Measurements from ENCODE around the gene POU3F2.

POU3F2 gene

GRCh38 chr6:98823428-98824161 is 10.8 kb upstream of the POU3F2 start:
- Histone ChIP-seq H3K9me3 (ENCODE audit: control insufficient read depth, insufficient read depth, low read length) (no peaks in the 10 kb centered on the region), H3K27me3 (ENCODE audit: control insufficient read depth, insufficient read depth, low read length) (peaks cover 86% of the 10 kb centered on the region), H3K27ac (ENCODE audit: low read depth, low read length) (no peak overlapping the region), H3K9ac (ENCODE audit: low read depth, low read length) (no peak overlapping the region), H3K4me1 (ENCODE audit: control insufficient read depth, insufficient read depth, low read length) (peaks cover 27% of the 10 kb centered on the region), H3K4me3 (ENCODE audit: low read depth, low read length) (peak overlapping the region; percentile 74), H3K36me3 (ENCODE audit: control insufficient read depth, insufficient read depth, low read length) (no peaks in the 10 kb centered on the region)

GRCh38 chr6:98824162-98824901 is 10.0 kb upstream of the POU3F2 start:
- H3K9ac ChIP-seq (ENCODE audit: low read depth, low read length) = no peak overlapping the region
- no peaks in the 10 kb centered on the region for H3K9me3 ChIP-seq (ENCODE audit: control insufficient read depth, insufficient read depth, low read length)
- H3K36me3 ChIP-seq (ENCODE audit: control insufficient read depth, insufficient read depth, low read length) = no peaks in the 10 kb centered on the region
- H3K4me3 ChIP-seq (ENCODE audit: low read depth, low read length) = peak overlapping the region; percentile 74
- peaks cover 94% of the 10 kb centered on the region for H3K27me3 ChIP-seq (ENCODE audit: control insufficient read depth, insufficient read depth, low read length)
- no peak overlapping the region for H3K27ac ChIP-seq (ENCODE audit: low read depth, low read length)
- peaks cover 31% of the 10 kb centered on the region for H3K4me1 ChIP-seq (ENCODE audit: control insufficient read depth, insufficient read depth, low read length)

GRCh38 chr6:98824902-98825599 is 9.3 kb upstream of the POU3F2 start:
- no peak overlapping the region for H3K9ac ChIP-seq (ENCODE audit: low read depth, low read length)
- H3K4me3 ChIP-seq (ENCODE audit: low read depth, low read length) = peak overlapping the region; percentile 74
- no peaks in the 10 kb centered on the region for H3K36me3 ChIP-seq (ENCODE audit: control insufficient read depth, insufficient read depth, low read length)

DNA sequence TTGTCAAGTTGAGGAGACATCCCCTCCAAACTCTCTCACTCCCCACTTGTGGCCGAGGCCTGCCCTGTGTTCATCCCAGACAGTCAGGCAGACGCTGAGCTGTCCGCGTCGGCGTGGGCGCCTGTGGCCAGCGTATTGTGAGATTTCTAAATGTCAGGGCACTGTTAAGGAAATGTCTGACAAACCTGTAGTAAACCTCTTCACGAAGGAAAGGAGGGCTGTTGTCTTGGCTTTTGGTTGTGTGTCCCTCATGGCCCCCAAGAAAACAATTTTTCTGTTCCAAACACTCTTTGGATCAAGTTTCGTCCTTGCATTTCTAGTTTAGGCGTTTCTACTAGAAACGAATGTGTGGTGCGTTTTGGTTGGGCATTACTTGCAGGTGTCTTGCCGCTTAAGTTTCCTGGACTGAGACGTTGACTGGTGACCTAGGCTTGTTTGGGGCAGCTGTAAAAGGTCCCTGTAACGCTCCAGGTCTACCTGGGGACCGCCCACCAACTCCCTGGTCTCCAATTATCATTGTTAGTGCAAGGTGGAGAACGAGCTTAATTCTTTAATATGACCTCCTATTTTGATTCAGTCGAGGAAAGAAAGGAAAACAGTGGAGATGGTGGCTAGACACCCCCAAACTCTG is 8.7 kb upstream of the POU3F2 start:
- Histone ChIP-seq H3K27me3 (ENCODE audit: control insufficient read depth, insufficient read depth, low read length) (peaks cover 97% of the 10 kb centered on the region), H3K27ac (ENCODE audit: low read depth, low read length) (no peak overlapping the region), H3K4me1 (ENCODE audit: control insufficient read depth, insufficient read depth, low read length) (peaks cover 35% of the 10 kb centered on the region), H3K4me3 (ENCODE audit: low read depth, low read length) (peak overlapping the region; percentile 74), H3K9ac (ENCODE audit: low read depth, low read length) (no peak overlapping the region), H3K9me3 (ENCODE audit: control insufficient read depth, insufficient read depth, low read length) (no peaks in the 10 kb centered on the region), H3K36me3 (ENCODE audit: control insufficient read depth, insufficient read depth, low read length) (no peaks in the 10 kb centered on the region)

More at GRCh38 chr6:98824902-98825599, 9.3 kb upstream of the POU3F2 start:
- H3K27ac ChIP-seq (ENCODE audit: low read depth, low read length) = no peak overlapping the region
- no peaks in the 10 kb centered on the region for H3K9me3 ChIP-seq (ENCODE audit: control insufficient read depth, insufficient read depth, low read length)
- H3K4me1 ChIP-seq (ENCODE audit: control insufficient read depth, insufficient read depth, low read length) = peaks cover 33% of the 10 kb centered on the region
- H3K27me3 ChIP-seq (ENCODE audit: control insufficient read depth, insufficient read depth, low read length) = peaks cover 95% of the 10 kb centered on the region

GRCh38 chr6:98827295-98828159 is 6.8 kb upstream of the POU3F2 start:
- no peak overlapping the region for H3K9ac ChIP-seq (ENCODE audit: low read depth, low read length)
- H3K36me3 ChIP-seq (ENCODE audit: control insufficient read depth, insufficient read depth, low read length) = no peaks in the 10 kb centered on the region
- H3K4me3 ChIP-seq (ENCODE audit: low read depth, low read length) = peak overlapping the region; percentile 55
- no peaks in the 10 kb centered on the region for H3K9me3 ChIP-seq (ENCODE audit: control insufficient read depth, insufficient read depth, low read length)
- H3K27ac ChIP-seq (ENCODE audit: low read depth, low read length) = no peak overlapping the region
- H3K27me3 ChIP-seq (ENCODE audit: control insufficient read depth, insufficient read depth, low read length) = peaks cover 99% of the 10 kb centered on the region
- H3K4me1 ChIP-seq (ENCODE audit: control insufficient read depth, insufficient read depth, low read length) = peaks cover 48% of the 10 kb centered on the region

- H3K9me3 ChIP-seq (ENCODE audit: control insufficient read depth, insufficient read depth, low read length) = no peaks in the 10 kb centered on the region
- H3K27ac ChIP-seq (ENCODE audit: low read depth, low read length) = no peak overlapping the region
- peak overlapping the region; percentile 55 for H3K4me3 ChIP-seq (ENCODE audit: low read depth, low read length)
- H3K36me3 ChIP-seq (ENCODE audit: control insufficient read depth, insufficient read depth, low read length) = no peaks in the 10 kb centered on the region
- H3K27me3 ChIP-seq (ENCODE audit: control insufficient read depth, insufficient read depth, low read length) = peaks cover 99% of the 10 kb centered on the region
- H3K9ac ChIP-seq (ENCODE audit: low read depth, low read length) = no peak overlapping the region
- H3K4me1 ChIP-seq (ENCODE audit: control insufficient read depth, insufficient read depth, low read length) = peaks cover 49% of the 10 kb centered on the region
These were observed 6.1 kb upstream of the POU3F2 start for GRCh38 chr6:98828211-98828788.

GRCh38 chr6:98828941-98829411 is 5.4 kb upstream of the POU3F2 start:
- H3K4me1 ChIP-seq (ENCODE audit: control insufficient read depth, insufficient read depth, low read length) = peaks cover 48% of the 10 kb centered on the region
- H3K36me3 ChIP-seq (ENCODE audit: control insufficient read depth, insufficient read depth, low read length) = no peaks in the 10 kb centered on the region
- H3K9me3 ChIP-seq (ENCODE audit: control insufficient read depth, insufficient read depth, low read length) = no peaks in the 10 kb centered on the region
- H3K27me3 ChIP-seq (ENCODE audit: control insufficient read depth, insufficient read depth, low read length) = peaks cover 99% of the 10 kb centered on the region
- H3K4me3 ChIP-seq (ENCODE audit: low read depth, low read length) = peak overlapping the region; percentile 42
- H3K9ac ChIP-seq (ENCODE audit: low read depth, low read length) = no peak overlapping the region
- no peak overlapping the region for H3K27ac ChIP-seq (ENCODE audit: low read depth, low read length)

DNA sequence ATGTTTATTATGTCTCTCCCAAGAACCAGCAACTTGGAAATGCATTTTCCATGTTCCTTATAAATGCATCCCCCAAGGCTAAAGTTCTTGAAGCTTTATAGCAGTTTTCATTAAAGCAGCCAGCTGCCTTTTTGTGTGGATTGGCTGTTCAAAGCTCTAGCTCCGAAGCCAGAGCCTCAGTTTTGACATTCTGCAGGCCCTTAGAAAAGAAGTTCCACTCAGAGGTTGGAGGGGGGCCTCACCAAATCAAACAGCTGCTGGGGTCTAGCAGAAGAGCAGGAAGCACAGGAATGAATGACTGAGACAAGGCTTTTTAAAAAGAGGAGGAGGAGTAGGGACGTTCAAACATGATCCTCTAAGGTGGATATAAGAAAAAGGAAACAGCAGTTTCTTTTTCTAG is 4.2 kb upstream of the POU3F2 start:
- Histone ChIP-seq H3K27ac (ENCODE audit: low read depth, low read length) (no peak overlapping the region), H3K4me3 (ENCODE audit: low read depth, low read length) (no peak overlapping the region), H3K9me3 (ENCODE audit: control insufficient read depth, insufficient read depth, low read length) (no peaks in the 10 kb centered on the region), H3K27me3 (ENCODE audit: control insufficient read depth, insufficient read depth, low read length) (peaks cover 96% of the 10 kb centered on the region), H3K4me1 (ENCODE audit: control insufficient read depth, insufficient read depth, low read length) (peaks cover 49% of the 10 kb centered on the region), H3K9ac (ENCODE audit: low read depth, low read length) (no peak overlapping the region), H3K36me3 (ENCODE audit: control insufficient read depth, insufficient read depth, low read length) (no peaks in the 10 kb centered on the region)

GRCh38 chr6:98831057-98831958 is 3.1 kb upstream of the POU3F2 start:
- no peaks in the 10 kb centered on the region for H3K36me3 ChIP-seq (ENCODE audit: control insufficient read depth, insufficient read depth, low read length)
- no peak overlapping the region for H3K27ac ChIP-seq (ENCODE audit: low read depth, low read length)
- no peaks in the 10 kb centered on the region for H3K9me3 ChIP-seq (ENCODE audit: control insufficient read depth, insufficient read depth, low read length)
- peak overlapping the region; percentile 48 for H3K4me3 ChIP-seq (ENCODE audit: low read depth, low read length)
- peaks cover 96% of the 10 kb centered on the region for H3K27me3 ChIP-seq (ENCODE audit: control insufficient read depth, insufficient read depth, low read length)
- H3K4me1 ChIP-seq (ENCODE audit: control insufficient read depth, insufficient read depth, low read length) = peaks cover 45% of the 10 kb centered on the region
- no peak overlapping the region for H3K9ac ChIP-seq (ENCODE audit: low read depth, low read length)
